ENCODE measurements around the gene CGNL1.

CGNL1 gene

GRCh38 chr15:57600197-57600596, 223.9 kb downstream of the CGNL1 start:
- no peak for DNase-seq (ENCODE audit: low spot score)
